Gastroesophageal sphincter (tissue), 4 donors: ENCODE data around the gene PTPRN2. TPM values are rescaled to one million over a fixed set of nuclear protein-coding genes. Genes with fewer than 3 reads are reported as not detected.

Experiments
- ATAC-seq: fragments of 150-250 bp; one replicate; pipeline ENCODE4 v1.9.1; 2016; ENCODE audit warnings: mild to moderate bottlenecking, moderate library complexity
- H3K27ac ChIP-seq, 4 donors: fragments of 200-600 bp; sonication (generic) in 3 of 4; 1 replicate in 3 of 4; 2 replicates in 1 of 4; pipeline ENCODE4 v1.5.1; 2016 to 2019
- H3K27me3 ChIP-seq: fragments of 200-600 bp; sonication (generic); one replicate; pipeline ENCODE4 v1.5.1; 2019
- H3K36me3 ChIP-seq, 2 donors: fragments of 200-600 bp; sonication (generic); one replicate each; pipeline ENCODE4 v1.5.1; 2019; ENCODE audit warnings: control low read depth in 1 of 2
- H3K4me1 ChIP-seq, 3 donors: fragments of 200-600 bp; sonication (generic); 1 replicate in 2 of 3; 2 replicates in 1 of 3; pipeline ENCODE4 v1.5.1; 2016 to 2019; ENCODE audit warnings: control low read depth in 2 of 3
- H3K4me3 ChIP-seq, 2 donors: fragments of 200-600 bp; sonication (generic); one replicate each; pipeline ENCODE4 v1.5.1; 2019; ENCODE audit warnings: mild to moderate bottlenecking in 1 of 2, moderate library complexity in 1 of 2
- H3K9me3 ChIP-seq, 3 donors: fragments of 200-600 bp; sonication (generic); one replicate each; pipeline ENCODE4 v1.5.1; 2017 to 2019; ENCODE audit warnings: control low read depth in 2 of 3
- EP300 ChIP-seq: sonication (generic); formaldehyde crosslinking; IDR thresholded peaks from one replicate; pipeline ENCODE4 v1.6.1; 2017; ENCODE audit warnings: antibody characterized with exemption, mild to moderate bottlenecking
- POLR2A ChIP-seq, 2 donors: fragments of 450-650 bp; IDR thresholded peaks; one replicate each; pipeline ENCODE4 v1.6.1; 2017; ENCODE audit warnings: antibody characterized with exemption in 2 of 2, mild to moderate bottlenecking in 2 of 2, moderate library complexity in 1 of 2
- POLR2AphosphoS5 ChIP-seq: sonication (generic); formaldehyde crosslinking; IDR thresholded peaks from one replicate; pipeline ENCODE4 v1.6.1; 2017; ENCODE audit warnings: antibody characterized with exemption
- WGBS, 2 donors: methylation state at CpG; one replicate each; pipeline ENCODE4 v1.1.5; 2018; ENCODE audit warnings: low coverage in 1 of 2; 5-methylcytosine and 5-hydroxymethylcytosine counted together
- total RNA-seq, 4 donors: library from RNA; depleted of rRNA; stranded (reverse); fragments of >200 nt; gene quantifications; one replicate each; pipeline ENCODE4 v1.1.0, GENCODE V29; 2016
- TF ChIP-seq, protein P1 (sequence below), 4 experiments: fragments of 200-600 bp in 2 of 4; fragments of 450-650 bp in 2 of 4; sonication (generic) in 1 of 4; IDR thresholded peaks; one replicate each; pipeline ENCODE4 v1.5.1; 2017 to 2019; ENCODE audit warnings: antibody characterized with exemption in 4 of 4, mild to moderate bottlenecking in 2 of 4, moderate library complexity in 2 of 4

The PTPRN2 gene
- total RNA-seq, 4 donors from 2014 or later = 1.7 to 4.7 (median 3.3) TPM

DNA sequence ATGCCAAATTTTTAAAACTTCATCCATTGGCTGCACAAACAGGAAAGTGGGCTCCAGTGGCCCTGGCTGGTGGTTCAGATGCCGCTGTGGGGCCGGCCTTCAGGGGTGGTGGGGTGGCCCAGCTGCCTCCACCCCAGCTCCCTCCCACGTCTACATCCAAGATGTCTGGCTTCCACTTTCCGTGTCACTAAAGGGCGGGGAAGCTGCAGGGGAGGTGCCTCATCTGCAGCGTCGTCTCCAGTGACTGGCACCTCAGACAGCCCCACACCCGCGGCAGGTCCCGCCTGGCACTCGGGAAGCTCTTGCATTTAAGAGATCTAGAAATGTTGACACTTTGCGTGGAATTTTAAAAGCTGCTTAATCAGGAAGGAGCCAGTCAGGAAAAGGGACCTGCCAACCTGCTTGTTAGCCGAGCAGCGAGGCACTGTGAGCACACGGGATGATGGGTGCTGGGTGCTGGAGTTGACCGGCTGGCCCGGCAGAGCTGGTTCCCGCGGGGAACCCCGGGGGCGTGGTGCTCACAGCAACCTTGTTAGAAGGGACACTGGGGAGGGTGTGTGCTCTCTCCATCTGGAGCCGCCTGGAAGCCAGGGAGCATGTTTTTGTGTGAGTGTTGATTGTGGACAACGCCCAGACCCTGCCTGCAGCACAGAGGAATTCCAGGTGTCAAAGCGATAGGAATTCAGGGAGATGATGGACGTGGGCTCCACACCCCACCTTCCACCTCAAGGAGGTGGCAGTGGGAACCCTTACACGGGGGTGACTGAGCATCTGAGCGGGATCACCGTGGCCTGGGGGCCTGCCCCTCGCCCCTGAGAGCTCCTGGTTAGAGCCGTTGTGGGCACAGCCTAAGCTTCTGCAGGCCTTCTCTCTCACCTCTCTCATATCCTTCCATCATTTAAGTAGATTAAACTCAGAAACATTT is 320.5 kb downstream of the PTPRN2 start:
- H3K36me3 ChIP-seq = no peaks in the 10 kb centered on the region
- TF ChIP-seq POLR2AphosphoS5 (no peak), EP300 (no peak), POLR2A (IDR thresholded peaks at IDR 0.05) (no peak)
- TF ChIP-seq, protein P1, sequence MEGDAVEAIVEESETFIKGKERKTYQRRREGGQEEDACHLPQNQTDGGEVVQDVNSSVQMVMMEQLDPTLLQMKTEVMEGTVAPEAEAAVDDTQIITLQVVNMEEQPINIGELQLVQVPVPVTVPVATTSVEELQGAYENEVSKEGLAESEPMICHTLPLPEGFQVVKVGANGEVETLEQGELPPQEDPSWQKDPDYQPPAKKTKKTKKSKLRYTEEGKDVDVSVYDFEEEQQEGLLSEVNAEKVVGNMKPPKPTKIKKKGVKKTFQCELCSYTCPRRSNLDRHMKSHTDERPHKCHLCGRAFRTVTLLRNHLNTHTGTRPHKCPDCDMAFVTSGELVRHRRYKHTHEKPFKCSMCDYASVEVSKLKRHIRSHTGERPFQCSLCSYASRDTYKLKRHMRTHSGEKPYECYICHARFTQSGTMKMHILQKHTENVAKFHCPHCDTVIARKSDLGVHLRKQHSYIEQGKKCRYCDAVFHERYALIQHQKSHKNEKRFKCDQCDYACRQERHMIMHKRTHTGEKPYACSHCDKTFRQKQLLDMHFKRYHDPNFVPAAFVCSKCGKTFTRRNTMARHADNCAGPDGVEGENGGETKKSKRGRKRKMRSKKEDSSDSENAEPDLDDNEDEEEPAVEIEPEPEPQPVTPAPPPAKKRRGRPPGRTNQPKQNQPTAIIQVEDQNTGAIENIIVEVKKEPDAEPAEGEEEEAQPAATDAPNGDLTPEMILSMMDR (IDR thresholded peaks at IDR 0.05) = no peak
- H3K9me3 ChIP-seq = no peaks in the 10 kb centered on the region
- ATAC-seq = no peak
- H3K4me3 ChIP-seq = no peak overlapping the region
- peaks cover 42% of the 10 kb centered on the region for H3K27me3 ChIP-seq
- no peak overlapping the region for H3K27ac ChIP-seq
- no peaks in the 10 kb centered on the region for H3K4me1 ChIP-seq
- WGBS, 2 donors = 68 to 72% methylated on average over 6 to 11 of the region's 30 CpGs

DNA sequence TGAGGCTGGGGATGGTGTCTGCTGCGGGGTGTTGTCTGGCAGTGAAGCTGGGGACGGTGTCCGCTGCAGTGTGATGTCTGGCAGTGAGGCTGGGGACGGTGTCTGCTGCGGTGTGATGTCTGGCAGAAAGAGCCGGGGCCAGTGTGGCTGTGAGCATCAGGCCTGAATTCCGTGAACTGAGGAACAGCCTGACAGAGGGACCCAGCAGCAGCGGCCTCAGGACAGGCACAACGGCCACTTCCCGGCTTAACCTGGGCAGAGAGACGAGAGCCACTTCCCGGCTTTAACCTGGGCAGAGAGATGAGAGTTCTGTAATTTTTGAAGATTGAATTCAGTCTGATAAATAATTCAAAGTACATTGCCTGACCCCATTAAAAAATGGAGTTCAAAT is 321.2 kb downstream of the PTPRN2 start:
- Histone ChIP-seq H3K36me3 (no peaks in the 10 kb centered on the region), H3K4me3 (no peak overlapping the region), H3K27ac (no peak overlapping the region), H3K9me3 (no peaks in the 10 kb centered on the region), H3K27me3 (peaks cover 42% of the 10 kb centered on the region), H3K4me1 (no peaks in the 10 kb centered on the region)
- 96% methylated on average over 6 to 10 of the region's 12 CpGs for WGBS, 2 donors
- no peak for ATAC-seq
- TF ChIP-seq, protein P1 (IDR thresholded peaks at IDR 0.05) = no peak
- TF ChIP-seq POLR2AphosphoS5 (no peak), EP300 (no peak)

DNA sequence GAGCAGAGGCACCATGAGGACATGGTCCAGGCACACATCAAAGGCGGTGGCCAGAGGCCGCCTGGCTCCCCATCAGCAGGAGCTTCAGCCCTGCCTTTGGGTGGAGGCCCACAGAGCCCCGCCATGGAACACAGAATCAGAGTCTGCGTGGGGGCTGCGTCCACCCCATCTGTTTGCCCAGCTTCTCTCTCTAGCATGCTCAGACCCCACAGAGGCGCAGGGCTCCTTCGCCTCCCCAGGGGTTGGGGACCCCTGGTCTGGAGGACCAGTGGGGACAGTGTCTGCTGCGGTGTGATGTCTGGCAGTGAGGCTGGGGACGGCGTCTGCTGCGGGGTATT is 321.9 kb downstream of the PTPRN2 start:
- Histone ChIP-seq H3K36me3 (no peaks in the 10 kb centered on the region), H3K27me3 (peaks cover 42% of the 10 kb centered on the region), H3K4me3 (no peak overlapping the region), H3K9me3 (no peaks in the 10 kb centered on the region), H3K27ac (no peak overlapping the region), H3K4me1 (no peaks in the 10 kb centered on the region)
- WGBS, 2 donors = 47% methylated on average over 4 of the region's 11 CpGs; no CpG with 5 or more reads in 1 of the 2 donors
- ATAC-seq = no peak
- no peak for TF ChIP-seq POLR2AphosphoS5
- TF ChIP-seq EP300 = no peak
- TF ChIP-seq, protein P1 (IDR thresholded peaks at IDR 0.05) = no peak
- TF ChIP-seq POLR2A (IDR thresholded peaks at IDR 0.05) = no peak

DNA sequence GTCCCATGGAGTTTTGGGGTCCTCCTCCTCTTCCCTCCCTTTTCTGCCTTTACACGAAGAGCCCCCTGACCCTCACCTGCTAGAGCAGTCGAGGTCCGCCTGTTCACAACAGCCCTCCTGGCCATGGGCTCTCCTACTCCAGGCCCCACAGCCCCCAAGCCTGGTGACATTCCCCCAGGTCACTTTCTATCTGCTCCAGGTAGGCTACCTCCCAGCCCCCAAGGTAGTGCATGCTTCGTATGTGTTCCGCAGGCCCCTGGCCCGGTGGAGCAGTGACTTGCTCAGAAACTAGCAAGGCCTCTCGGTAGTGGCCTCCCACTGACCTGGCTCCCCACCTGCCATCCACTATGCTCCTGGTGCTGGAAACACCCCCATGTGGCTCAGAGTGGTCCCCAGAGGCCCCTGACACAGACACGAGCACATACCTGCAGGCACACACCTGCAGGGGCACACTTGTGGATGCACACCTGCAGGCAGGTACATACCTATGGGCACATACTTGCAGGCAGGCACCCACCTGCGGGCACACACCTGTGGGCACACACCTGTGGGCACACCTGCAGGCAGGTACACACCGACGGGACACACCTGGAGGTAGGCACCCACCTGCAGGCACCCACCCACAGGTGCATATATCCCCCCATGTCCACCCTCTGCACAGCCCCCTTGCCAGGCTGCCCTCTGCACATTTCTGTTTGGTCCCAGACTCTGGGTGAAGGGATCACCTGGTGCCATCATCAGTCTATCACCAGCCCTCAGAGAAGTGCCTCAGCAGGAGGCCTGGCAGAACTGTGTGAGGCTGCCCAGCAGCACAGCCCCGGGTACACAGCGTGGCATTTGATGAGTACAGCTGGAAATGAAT is 322.5 kb downstream of the PTPRN2 start:
- Histone ChIP-seq H3K36me3 (no peaks in the 10 kb centered on the region), H3K4me3 (no peak overlapping the region), H3K4me1 (no peaks in the 10 kb centered on the region), H3K27me3 (peaks cover 37% of the 10 kb centered on the region), H3K27ac (no peak overlapping the region), H3K9me3 (no peaks in the 10 kb centered on the region)
- WGBS, 2 donors = 93% methylated on average over 3 to 5 of the region's 13 CpGs
- TF ChIP-seq POLR2AphosphoS5 (no peak), EP300 (no peak), POLR2A (IDR thresholded peaks at IDR 0.05) (no peak)
- TF ChIP-seq, protein P1 (IDR thresholded peaks at IDR 0.05) = no peak
- no peak for ATAC-seq
